Measurements from ENCODE around the gene SLC18B1. TPM values are rescaled to one million over a fixed set of nuclear protein-coding genes. Genes with fewer than 3 reads are reported as not detected.

Gene SLC18B1
- total and polyA plus RNA-seq, 10 of the 15 experiments (the other 5 are each of a cell fraction or from before 2014, with no cell fraction given): 3.5 to 11.8 (median 7.1) TPM

GRCh38 chr6:132789396-132789776 is 9.1 kb downstream of the SLC18B1 start:
- no peak overlapping the region for H3K4me3 ChIP-seq
- DNase-seq (ENCODE audit: low read depth, low spot score): no peak
- no peak overlapping the region for H3K27ac ChIP-seq (ENCODE audit: control insufficient read depth, insufficient read depth)
- no peaks in the 10 kb centered on the region for H3K79me2 ChIP-seq (ENCODE audit: control insufficient read depth, insufficient read depth, low read length)
- ChIA-PET POLR2A (interaction anchor here (0.8 kb wide), 1 partner anchor 9 kb away, joined by 3 read pairs; no protein-coding TSS in a partner anchor), CTCF (interaction anchor here (3.3 kb wide), 1 partner anchor 9 kb away, joined by 14 read pairs; the partner anchor contains the start of gene SLC18B1), RAD21 (ENCODE audit: unreplicated experiment) (interaction anchor here (0.7 to 1.0 kb wide), 2 partner anchors 9 to 27 kb away, joined by 3 to 4 read pairs; partner anchors contain the start of gene SLC18B1), SMC1A (ENCODE audit: uncharacterized antibody, unreplicated experiment) (interaction anchor here (0.6 to 1.8 kb wide), 4 partner anchors 9 to 1176 kb away, joined by 3 to 6 read pairs (median 4); partner anchors contain the start of gene SLC18B1)
- no peak overlapping the region for H2AFZ ChIP-seq (ENCODE audit: control insufficient read depth, low read depth, low read length)
- 77% methylated on average over 4 of the region's 4 CpGs for WGBS (ENCODE audit: insufficient coverage, insufficient replicate concordance, low lambda C conversion rate, missing lambda C conversion rate)
- intact Hi-C loops (cut with micrococcal nuclease; ENCODE audit: unreplicated experiment) (no loop called here), in situ Hi-C loops (cut with MboI) (no loop called here)
- BruUV-seq (replicated peaks): no TSS peak
- no peak overlapping the region for H3K4me2 ChIP-seq (ENCODE audit: control insufficient read depth, insufficient read depth)
- H3K36me3 ChIP-seq (ENCODE audit: control insufficient read depth in 2 of 2, insufficient read depth in 2 of 2, low read length in 1 of 2): no peaks in the 10 kb centered on the region; a peak in 1 of 4 replicates
- H3K27me3 ChIP-seq (replicated peaks in 1 of 2; ENCODE audit: control insufficient read depth in 2 of 2, insufficient read depth in 2 of 2, low read length in 1 of 2): no peaks in the 10 kb centered on the region
- H4K20me1 ChIP-seq (ENCODE audit: control insufficient read depth, insufficient read depth): no peaks in the 10 kb centered on the region
- no peaks in the 10 kb centered on the region for H3K4me1 ChIP-seq (ENCODE audit: control insufficient read depth, insufficient read depth, low read length)
- no peaks in the 10 kb centered on the region for H3K9me3 ChIP-seq (replicated peaks; ENCODE audit: control insufficient read depth, insufficient read depth, low read length)
- no peak for ATAC-seq
- TF ChIP-seq DPF2 (IDR thresholded peaks at IDR 0.05) (no peak), CEBPZ (IDR thresholded peaks at IDR 0.05; ENCODE audit: low read depth, low read length) (no peak), NR2C2 (IDR thresholded peaks at IDR 0.05; ENCODE audit: borderline replicate concordance, control insufficient read depth, insufficient read length, low read depth) (no peak), MAX (IDR thresholded peaks at IDR 0.05; ENCODE audit: low read depth, low read length) (no peak), EP300 (IDR thresholded peaks at IDR 0.05; ENCODE audit: borderline replicate concordance in 1 of 2, control insufficient read depth in 1 of 2, low read depth in 2 of 2, low read length in 2 of 2) (no peak), ZNF24 (IDR thresholded peaks at IDR 0.05) (no peak)
- no peak for FAIRE-seq
- no peak overlapping the region for H3K9ac ChIP-seq (ENCODE audit: control insufficient read depth, insufficient read depth, low read length)

Data from GM12878 (cell line).